Skin epidermis (tissue), 12 donors: ENCODE results near the gene TBC1D5.

ENCODE experiments used
- H3K27ac ChIP-seq, 21 experiments: fragments of 200-600 bp; sonication (generic) in 11 of 21; one replicate each; pipeline ENCODE4 v1.5.0; 2020; ENCODE audit warnings: mild to moderate bottlenecking in 3 of 21, inconsistent platforms in 2 of 21, moderate library complexity in 2 of 21
- H3K4me3 ChIP-seq, 7 experiments: fragments of 200-600 bp; sonication (generic) in 2 of 7; one replicate each; pipeline ENCODE4 v1.5.0; 2020; ENCODE audit warnings: inconsistent platforms in 2 of 7, mild to moderate bottlenecking in 2 of 7, moderate library complexity in 1 of 7

TBC1D5 gene

GRCh38 chr3:17442332-17443049 is 299.9 kb downstream of the TBC1D5 start:
- H3K4me3 ChIP-seq = no peak overlapping the region
- H3K27ac ChIP-seq = no peak overlapping the region

- Histone ChIP-seq H3K4me3 (no peak overlapping the region), H3K27ac (no peak overlapping the region)
Measured at GRCh38 chr3:17433876-17434275, 308.6 kb downstream of the TBC1D5 start.

GRCh38 chr3:17432236-17432635 is 310.2 kb downstream of the TBC1D5 start:
- no peak overlapping the region for H3K27ac ChIP-seq
- no peak overlapping the region for H3K4me3 ChIP-seq

- no peak overlapping the region for H3K4me3 ChIP-seq
- H3K27ac ChIP-seq = no peak overlapping the region
Measured at GRCh38 chr3:17431484-17432045, 310.9 kb downstream of the TBC1D5 start.

- Histone ChIP-seq H3K27ac (no peak overlapping the region), H3K4me3 (no peak overlapping the region)
Measured at GRCh38 chr3:17431004-17431403, 311.4 kb downstream of the TBC1D5 start.

GRCh38 chr3:17430582-17430981 is 311.8 kb downstream of the TBC1D5 start:
- Histone ChIP-seq H3K27ac (no peak overlapping the region), H3K4me3 (no peak overlapping the region)

- H3K27ac ChIP-seq = no peak overlapping the region
- no peak overlapping the region for H3K4me3 ChIP-seq
Measured at GRCh38 chr3:17423786-17424536, 318.5 kb downstream of the TBC1D5 start.

GRCh38 chr3:17422636-17423035 is 319.8 kb downstream of the TBC1D5 start:
- H3K4me3 ChIP-seq = no peak overlapping the region
- no peak overlapping the region for H3K27ac ChIP-seq

GRCh38 chr3:17420668-17421067 is 321.8 kb downstream of the TBC1D5 start:
- H3K27ac ChIP-seq = no peak overlapping the region
- H3K4me3 ChIP-seq = no peak overlapping the region

GRCh38 chr3:17412950-17413530 is 329.4 kb downstream of the TBC1D5 start:
- H3K27ac ChIP-seq = no peak overlapping the region
- H3K4me3 ChIP-seq = no peak overlapping the region

GRCh38 chr3:17411157-17411877 is 331.1 kb downstream of the TBC1D5 start:
- no peak overlapping the region for H3K27ac ChIP-seq
- H3K4me3 ChIP-seq = no peak overlapping the region

- no peak overlapping the region for H3K4me3 ChIP-seq
- H3K27ac ChIP-seq = no peak overlapping the region
Measured at GRCh38 chr3:17407576-17407975, 334.9 kb downstream of the TBC1D5 start.

- no peak overlapping the region for H3K4me3 ChIP-seq
Measured at GRCh38 chr3:17404548-17404947, 337.9 kb downstream of the TBC1D5 start.

GRCh38 chr3:17402442-17402841 is 340.0 kb downstream of the TBC1D5 start:
- no peak overlapping the region for H3K27ac ChIP-seq
- H3K4me3 ChIP-seq = no peak overlapping the region

More at GRCh38 chr3:17404548-17404947, 337.9 kb downstream of the TBC1D5 start:
- no peak overlapping the region for H3K27ac ChIP-seq

GRCh38 chr3:17401912-17402311 is 340.5 kb downstream of the TBC1D5 start:
- no peak overlapping the region for H3K4me3 ChIP-seq
- H3K27ac ChIP-seq = no peak overlapping the region

GRCh38 chr3:17399586-17399985 is 342.8 kb downstream of the TBC1D5 start:
- Histone ChIP-seq H3K4me3 (no peak overlapping the region), H3K27ac (no peak overlapping the region)

GRCh38 chr3:17398959-17399551 is 343.4 kb downstream of the TBC1D5 start:
- H3K27ac ChIP-seq = no peak overlapping the region
- no peak overlapping the region for H3K4me3 ChIP-seq

- Histone ChIP-seq H3K4me3 (no peak overlapping the region), H3K27ac (no peak overlapping the region)
Measured at GRCh38 chr3:17396036-17396435, 346.4 kb downstream of the TBC1D5 start.

- H3K27ac ChIP-seq = no peak overlapping the region
- H3K4me3 ChIP-seq = no peak overlapping the region
Measured at GRCh38 chr3:17394541-17395155, 347.8 kb downstream of the TBC1D5 start.
